A204.1 (cell line): ENCODE measurements around the gene PITX2.

ENCODE experiments used
- FAIRE-seq: peaks from 2 replicates; lab custom pipeline; 2012; peaks lifted over from hg19 to GRCh38; lab: Jason Lieb, UNC

PITX2 gene

DNA sequence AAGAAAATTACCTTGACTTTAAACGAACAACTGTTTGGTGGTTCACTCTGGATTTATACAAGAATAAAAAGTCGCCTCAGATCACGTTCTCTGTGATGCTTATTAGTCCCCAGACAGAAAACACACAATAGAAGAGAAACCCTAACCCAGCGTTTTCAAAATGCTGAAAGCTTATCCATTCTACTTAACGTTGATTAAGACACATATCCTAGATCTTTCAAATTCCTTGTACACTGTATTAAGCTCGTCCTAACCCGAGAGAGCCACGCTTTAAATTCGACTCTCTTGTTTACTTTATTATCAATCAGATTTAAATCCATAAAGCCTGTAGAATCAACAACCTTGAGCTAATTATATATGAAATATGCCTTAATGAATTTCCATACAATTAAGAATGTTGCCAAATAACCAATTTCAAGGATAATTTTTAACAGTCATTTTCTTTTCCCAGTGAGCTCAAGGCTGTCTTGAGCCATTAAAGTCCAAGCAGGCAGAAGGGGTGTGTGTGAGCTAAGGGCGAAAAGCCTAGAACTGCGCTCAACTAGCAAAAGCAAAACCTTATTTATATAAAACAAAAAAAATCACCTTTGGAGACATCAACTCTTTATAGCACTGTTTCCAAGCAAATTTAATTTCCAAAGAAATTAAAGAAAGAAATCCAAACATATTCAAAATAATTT, 981 bp upstream of the PITX2 start:
- FAIRE-seq: no peak

DNA sequence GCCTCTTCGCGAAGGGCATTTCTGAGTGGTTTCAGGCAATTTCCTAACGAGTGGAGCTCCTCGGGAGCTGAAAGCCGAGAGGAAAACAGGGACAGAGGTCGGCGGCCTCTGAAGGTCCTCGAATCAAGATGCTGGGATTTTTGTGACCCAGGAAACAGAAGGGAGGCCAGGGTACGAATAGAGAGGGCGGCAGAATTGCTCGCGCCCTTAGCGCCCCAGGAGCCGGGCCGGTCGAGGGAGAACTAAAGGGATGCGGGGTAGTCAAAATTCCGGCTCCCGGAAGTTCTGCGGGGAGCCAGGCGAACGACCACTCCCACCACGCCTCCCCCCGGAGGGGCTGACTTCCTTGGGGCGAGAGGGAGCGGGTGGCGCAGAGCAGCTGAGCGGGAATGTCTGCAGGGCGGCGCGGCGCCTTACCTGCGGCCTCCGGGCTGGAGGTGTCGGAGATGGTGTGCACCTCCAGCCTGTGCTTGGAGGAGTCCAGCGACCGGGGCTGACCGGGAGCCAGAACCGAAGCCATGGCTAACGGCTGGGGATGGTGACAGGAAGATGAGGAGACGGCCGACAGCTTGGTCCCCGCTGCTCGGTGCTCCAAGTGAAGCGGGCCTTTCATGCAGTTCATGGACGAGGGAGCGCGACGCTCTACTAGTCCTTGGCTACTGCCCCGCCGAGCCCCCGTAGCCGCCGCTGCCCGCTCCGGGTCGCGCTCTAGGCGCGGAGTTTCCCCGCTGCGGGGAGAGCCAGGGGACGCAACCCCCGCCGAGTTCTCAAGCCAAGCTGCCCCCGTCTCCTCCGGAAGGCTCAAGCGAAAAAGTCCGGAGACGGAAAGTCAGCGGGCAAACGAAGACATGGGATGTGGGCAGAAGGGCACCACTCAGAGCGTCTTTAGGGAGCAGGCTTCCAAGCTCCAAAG, 782 bp downstream of the PITX2 start:
- FAIRE-seq: no peak

DNA sequence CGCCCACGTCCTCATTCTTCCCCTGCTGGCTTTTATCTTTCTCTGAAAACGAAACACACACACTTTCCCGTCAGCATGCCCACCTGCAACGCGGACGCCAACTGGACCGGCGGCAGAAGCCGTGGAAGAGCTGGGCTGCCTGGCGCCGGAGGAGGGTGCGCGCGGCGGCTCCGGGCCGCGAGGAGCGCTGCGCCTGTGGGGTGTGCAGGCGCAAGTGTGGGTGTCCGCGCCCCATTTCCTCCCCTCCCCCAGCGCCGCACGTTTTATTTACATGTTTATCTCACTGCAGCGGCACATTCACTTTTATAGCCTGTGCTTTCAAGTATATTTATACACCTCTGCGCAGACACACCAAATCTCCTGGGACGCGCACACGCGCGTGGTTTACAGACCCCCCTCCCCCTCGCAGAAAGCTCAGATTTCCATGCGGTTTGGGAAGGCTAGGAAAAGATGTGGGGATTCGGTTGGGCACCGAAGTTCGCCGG, 1.5 kb downstream of the PITX2 start:
- no peak for FAIRE-seq

DNA sequence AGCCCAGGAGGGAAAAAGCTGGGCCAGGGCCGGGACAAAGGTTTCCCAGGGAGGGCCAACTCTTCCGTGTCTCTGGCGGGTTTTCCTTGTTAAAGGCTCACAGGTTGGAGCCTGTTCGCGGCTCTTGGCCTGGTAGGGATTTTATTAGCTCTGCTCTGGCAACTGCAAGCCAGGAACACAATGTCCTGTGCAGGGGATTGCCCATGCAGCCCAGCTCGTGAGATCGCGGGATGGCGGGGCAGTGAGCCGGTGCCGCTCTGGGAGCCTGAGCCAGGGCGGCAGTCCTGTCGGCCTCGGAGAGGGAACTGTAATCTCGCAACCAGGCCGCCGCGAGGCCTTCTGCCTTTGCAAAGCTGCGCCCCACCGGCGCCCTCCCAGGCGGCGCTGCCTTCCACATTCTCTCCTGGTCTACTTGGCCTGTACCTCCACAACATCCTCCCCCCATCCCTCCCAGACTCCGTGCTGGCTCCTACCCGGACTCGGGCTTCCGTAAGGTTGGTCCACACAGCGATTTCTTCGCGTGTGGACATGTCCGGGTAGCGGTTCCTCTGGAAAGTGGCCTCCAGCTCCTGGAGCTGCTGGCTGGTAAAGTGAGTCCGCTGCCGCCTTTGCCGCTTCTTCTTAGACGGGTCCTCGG, 2.1 kb downstream of the PITX2 start:
- no peak for FAIRE-seq

DNA sequence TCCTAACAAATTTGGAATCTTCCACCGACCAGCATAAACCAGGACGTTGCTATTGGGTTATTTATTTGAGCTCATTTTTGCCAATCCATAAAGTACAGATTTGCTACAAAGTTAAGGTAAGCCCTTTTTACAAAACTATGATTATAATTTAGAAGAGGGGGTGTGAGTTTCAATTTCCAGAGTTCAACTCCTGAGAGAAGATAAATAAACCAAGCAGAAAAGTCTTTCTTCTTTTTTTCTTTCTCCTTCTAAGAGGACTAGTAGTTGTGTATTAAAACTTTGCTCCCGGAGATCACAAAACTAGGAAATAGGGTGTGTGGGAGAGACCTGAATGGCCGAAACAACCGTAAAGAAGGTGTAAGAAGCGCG, 2.6 kb downstream of the PITX2 start:
- FAIRE-seq: no peak

DNA sequence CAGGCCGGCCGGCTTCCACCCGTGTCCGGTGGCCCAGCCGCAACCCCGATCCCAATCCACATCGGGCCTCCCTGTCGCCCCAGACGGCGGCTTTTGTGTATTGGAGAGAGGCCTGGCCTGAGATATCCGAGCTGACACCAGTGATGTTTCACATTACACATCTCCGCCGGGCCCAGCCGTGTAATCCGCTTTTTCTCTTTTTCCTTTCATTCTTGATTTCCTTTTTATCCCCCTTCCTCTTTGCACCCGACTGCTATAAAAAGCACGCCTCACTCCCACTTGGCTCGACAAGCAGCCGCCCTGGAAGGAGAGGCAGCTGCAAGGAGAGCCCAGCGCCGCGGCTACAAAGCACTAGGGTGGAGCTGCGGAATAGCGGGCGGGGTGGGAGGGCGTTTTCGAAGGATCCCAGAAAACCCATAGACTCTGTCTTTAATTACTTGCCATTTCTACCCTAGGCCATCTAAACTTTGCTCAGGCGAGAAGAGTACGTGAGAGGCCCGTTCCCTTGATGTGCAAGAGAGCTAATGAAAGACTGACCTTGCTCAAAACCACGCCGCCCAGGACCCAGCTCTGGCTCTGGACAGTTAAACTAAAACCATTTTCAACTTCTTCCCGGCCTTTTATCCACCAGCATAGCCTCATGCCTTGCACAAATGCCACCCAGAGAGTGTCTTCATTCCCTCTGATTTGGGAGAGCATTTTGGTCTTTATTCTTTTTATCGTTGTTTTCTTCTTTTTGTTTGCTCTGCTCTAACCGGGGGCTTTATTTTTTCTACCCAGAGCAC, 3.2 kb downstream of the PITX2 start:
- no peak for FAIRE-seq

DNA sequence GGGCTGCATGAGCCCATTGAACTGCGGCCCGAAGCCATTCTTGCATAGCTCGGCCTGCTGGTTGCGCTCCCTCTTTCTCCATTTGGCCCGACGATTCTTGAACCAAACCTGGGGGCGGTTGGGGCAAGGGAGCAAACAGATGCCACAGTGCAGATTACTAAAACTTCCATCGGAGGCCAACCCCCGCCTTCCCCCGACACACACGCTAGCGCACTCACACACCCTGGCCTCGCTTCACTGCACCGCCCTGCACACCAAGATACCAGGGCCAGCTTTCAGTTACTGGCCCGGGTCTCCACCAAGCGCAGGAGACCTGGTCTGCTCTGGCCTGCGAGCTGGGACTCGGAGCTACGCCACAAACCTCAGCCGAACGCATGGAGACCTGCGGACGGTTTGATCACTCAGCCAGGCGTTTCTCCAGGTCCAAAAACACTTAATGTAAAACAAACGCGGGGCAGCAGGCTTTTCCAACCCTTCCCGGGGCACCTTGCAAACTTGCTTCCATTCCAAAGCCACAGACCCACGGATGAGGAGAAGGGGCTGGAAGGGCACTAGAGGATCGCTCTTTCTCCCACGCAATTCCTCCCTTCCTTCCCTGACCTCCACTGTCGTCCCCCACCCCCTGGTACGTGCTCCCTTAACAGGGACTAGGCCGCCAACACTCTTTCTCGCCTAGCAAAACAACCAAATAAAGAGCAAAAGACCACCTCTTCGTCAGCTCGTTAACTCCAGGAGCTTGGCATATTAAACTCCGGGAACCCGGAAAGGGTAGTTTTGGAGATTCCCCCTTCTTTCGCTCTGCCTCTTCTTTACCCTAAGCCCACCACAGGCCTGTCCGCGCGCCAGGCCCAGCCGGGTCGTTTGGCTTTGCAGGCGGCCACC, 4.1 kb downstream of the PITX2 start:
- no peak for FAIRE-seq

DNA sequence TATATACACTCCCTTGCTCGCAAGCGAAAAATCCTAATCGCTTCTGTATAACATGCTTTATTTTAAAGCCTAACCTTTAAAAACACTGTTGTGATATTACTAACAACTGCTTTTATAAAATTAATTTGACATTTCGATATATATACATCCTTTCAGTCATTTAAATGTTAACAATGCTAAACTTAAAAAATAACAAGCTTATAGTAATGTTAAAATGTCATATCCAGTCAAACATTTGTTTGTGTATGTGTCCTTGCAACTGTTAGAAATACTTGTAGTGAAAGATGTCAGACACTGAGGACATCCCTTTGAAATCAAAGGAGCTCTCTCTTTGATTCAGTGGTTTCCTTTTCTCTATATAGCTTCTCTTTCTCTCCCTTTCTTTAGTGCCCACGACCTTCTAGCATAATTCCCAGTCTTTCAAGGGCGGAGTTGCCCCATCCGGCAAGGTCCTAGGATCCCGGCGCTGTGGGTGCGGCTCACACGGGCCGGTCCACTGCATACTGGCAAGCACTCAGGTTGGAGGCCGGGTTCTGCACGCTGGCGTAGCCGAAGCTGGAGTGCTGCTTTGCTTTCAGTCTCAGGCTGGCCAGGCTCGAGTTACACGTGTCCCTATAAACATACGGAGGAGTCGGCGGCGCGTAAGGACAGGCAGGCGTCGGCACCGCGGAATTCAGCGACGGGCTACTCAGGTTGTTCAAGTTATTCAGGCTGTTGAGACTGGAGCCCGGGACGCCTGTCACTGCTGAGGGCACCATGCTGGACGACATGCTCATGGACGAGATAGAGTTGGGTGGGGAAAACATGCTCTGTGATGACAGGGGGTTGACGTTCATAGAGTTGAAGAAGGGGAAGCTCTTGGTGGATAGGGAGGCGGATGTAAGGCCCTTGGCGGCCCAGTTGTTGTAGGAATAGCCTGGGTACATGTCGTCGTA, 5.0 kb downstream of the PITX2 start:
- FAIRE-seq: no peak

DNA sequence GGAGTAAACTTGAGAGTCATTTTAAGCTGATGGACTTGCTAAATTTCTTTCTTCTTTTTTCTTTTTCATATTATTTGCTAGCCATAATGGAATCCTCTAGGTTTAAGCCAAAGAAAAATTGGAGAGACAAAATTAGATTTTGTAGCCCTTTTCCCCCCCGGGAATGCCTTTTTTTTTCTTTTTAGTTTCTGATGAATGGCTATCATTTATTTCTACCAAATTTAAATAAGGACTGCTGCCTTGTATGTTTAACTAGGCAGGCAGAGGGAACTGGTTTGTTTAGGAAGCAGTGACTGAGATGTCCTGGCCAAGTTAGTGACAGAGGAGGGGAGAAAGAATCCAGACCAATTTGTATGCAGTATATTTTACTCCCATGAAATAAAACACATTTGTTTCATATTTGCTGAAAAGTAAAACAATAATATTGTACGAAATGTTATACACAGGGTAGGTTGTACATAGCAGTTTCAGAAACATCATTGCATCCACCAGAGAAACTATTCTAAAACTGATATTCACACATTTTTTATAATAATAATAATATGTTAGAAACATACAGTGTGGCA, 5.7 kb downstream of the PITX2 start:
- FAIRE-seq: no peak

DNA sequence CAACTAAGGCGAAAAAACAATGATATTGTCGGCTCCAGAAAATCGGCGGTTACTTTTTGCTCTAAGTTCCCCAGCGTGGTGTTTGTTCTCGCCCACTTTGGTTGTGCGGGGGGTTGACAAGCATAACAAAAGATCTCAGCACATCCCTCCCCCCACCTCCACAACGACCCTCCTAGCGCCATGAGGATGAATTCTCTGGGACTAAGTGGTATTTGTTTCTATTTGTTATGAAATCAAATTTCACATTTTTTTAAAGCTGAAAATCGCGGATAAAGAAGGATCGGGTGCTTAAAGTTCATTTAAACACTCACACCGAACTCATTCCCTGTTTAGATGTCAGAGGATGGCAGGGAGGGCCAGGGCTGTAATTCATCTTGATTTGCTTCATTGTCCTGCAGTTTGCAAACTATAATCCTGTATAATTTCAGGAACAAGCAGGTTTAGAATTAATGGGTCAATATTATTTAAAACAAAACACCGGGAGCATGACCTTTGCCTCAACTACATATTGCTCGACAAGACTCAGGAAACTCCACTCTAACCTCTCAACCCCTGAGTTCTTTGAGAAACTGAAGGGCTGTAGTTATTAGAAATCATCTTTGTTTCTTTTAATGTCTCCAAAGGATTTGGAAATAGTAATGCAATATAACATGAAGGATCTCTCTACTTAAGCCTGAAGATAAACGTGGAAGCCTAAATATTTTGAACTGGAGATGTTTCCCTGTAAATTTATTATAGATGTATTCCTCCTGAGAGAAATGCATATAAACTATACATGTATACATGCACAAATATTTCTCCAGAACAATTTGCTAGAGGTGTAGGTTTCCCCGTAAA, 6.4 kb downstream of the PITX2 start:
- FAIRE-seq: no peak

DNA sequence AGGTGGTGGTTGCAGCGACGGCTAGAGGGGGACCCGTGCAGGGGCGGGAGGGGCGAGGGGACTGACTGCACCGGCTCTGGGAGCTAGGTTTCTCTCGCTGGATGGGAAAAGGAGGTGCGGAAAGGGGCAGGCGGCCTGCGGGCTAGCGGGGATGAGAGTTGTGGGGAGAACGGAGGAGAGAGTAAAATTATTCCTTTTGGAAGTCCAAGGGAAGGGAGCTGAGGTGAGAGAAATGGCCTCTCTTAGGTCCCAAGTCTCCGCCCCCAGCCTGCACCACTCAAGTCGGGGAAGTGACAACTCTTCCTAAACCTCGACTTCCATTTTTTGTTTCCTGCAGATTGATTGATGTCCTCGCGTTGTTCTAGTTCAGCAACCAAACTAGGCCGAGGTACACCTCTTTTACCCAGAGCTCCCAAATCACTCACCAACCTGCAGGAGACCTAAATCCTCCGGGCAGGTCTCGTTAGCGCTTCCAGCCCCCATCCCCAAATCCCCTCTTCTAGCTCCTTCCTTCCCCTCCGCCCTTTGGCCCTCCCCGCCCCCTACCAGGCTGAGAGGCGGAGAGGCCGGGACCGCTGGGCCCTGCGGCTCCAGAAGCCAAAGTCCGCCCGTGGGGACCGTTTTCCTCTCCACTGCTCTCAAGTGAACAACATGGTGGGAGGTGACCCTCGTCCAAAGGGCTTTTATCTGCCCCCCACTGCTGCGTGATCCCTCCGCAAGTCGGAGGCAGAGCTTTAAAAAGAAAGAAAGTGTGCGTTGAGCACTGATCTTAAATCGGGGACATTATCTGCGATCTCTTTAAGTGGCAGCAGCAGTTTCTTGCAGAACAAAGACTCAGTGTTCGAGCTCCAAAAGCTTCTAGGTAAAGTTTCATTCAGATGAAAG, 7.3 kb downstream of the PITX2 start:
- no peak for FAIRE-seq

DNA sequence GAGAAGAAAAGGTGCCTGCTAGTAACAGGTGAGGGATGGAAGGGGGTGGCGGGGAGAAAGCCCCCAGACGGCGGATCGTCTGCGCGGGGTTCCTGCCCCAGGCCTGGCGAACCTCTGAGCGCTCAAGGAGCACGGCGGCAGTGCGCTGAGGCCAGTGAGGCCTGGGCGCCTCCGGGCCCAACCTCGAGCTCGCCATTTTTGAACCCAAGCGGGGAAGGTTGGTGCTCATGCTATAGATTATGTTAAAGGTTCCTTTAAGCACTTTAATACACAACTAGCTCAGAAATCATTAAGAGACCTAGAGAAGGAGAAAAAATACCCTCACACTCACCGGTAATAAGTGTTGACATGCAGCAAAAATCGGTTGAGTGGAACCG, 7.9 kb downstream of the PITX2 start:
- FAIRE-seq: no peak

DNA sequence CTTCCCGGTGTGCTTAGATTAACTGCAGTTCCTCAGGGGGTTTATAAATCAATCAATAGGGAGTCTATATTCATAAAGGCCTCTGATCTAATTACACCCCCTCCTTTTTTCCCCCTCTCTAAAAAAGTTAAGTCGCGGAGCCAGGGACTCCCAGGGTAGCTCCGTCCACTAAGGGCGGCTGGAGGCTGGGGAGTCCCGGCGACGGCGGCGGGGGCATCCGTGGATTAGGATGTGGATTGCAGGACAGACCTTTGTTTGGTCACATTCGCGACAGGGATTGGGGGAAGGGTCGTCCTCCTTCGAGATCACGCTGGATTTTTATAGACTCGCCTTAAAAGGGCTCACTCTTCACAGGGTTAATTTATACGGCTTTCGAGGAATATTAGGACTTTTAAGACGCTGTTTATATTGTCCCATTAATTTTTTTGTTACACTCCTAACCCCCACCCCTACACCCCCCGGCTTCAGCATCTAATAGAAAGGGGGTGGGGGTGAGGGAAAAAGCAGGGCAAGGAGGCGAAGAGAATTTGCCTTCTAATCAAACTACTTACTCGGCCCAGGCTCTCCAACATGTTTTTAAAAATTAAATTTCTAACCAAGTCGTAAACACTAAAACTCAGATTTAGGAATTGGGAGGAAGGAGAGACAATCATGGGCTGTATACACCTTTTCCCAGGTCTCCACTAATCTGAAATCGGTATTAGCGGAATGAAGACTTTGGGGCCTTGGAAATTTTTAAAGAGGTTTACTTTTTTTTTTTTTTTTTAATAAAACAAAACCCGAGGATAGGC, 8.5 kb downstream of the PITX2 start:
- FAIRE-seq: no peak

DNA sequence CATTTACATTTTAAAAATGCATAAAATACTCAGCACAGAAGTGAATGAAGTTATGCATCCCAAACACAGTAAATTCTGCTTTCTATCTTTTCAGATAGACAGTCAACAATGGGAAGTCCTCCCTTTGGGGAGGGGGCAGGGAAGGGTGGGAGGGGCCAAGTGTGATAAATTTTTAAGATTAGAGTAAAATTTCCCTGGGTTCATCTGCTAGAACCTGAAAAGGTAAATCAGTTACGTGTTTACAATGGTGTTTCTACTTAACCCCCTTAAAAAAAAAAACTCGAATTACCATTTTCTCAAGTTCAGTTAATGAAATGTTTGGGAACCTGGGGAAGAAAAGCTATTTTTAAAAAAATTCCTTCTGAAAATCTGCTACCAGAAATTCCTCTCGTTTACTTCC, 9.1 kb downstream of the PITX2 start:
- no peak for FAIRE-seq

DNA sequence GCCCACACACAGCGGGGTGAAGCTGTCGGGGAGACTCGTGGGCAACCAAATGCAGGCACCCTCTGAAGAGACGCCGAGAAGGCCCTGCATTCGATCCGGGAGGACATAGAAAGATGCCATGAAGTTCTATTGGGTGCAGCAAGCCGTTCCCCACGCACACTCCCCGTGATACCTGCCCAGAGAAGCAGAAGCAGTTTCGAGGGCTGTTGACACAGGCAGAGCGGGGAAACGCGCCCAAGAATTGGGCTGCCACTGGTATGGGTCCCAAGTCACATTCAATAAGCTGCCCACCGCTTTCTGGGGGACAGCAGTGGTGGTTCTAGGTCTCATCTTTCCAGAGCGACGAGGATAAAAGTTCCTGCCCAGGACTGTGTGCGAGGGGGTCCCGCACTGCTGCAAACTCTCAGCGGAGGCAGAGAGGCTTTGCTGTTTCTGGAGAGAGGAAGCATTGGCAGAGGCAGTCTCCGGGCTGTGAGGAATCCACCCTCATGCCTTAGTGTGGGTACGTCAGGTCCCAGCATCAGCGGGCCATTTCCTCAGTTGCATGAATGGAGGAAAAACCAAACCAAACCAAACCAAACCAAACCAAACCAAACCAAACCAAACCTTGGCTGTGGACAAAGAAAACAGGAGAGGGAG, 10.1 kb downstream of the PITX2 start:
- no peak for FAIRE-seq

DNA sequence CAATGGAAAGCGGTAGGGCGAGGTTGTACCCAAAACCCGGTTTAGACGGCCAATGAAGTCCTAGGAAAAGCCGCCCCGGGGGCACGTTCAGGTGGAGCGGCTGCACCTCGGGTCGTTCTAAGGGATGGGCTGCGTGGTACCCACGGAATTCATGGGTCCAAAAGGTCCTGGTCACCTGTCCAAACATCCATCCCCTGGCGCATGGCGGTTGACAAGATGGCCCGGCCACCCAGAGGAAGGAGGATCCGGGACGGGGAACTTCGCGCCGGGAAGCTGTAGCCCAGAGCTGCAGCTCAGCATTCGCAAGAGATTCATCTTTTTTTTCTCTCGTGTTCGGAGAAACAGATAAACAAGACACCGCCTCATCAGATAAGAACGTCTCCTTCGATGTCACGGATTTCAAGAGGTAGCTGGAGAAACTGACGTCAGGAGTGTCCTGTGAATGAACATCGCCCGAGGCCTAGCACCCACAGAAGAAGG, 10.9 kb downstream of the PITX2 start:
- FAIRE-seq: no peak
